EL (cell line): ENCODE data around the gene CHML.
"Not testable (repeated sequence)": the region's sequence is repeated elsewhere in the genome, so short reads cannot be mapped to it uniquely, and the experiment has no call there.

Source experiments
- DNase-seq: peaks from one replicate; pipeline ENCODE4 v3.0.0-alpha.2; 2016

CHML gene

GRCh38 chr1:241640149-241640866, at the start of gene CHML, which contains the start of gene OPN3:
CHML (minus strand) TSS chr1:241640369; CDS start chr1:241635766, 4,603 bp downstream.
OPN3 (minus strand) TSS chr1:241640369; CDS start chr1:241640254, 115 bp downstream.
- peak; percentile 88 for DNase-seq

- peak; percentile 53 for DNase-seq
Observed at GRCh38 chr1:241688940-241689368, 48.8 kb upstream of the CHML start.

DNA sequence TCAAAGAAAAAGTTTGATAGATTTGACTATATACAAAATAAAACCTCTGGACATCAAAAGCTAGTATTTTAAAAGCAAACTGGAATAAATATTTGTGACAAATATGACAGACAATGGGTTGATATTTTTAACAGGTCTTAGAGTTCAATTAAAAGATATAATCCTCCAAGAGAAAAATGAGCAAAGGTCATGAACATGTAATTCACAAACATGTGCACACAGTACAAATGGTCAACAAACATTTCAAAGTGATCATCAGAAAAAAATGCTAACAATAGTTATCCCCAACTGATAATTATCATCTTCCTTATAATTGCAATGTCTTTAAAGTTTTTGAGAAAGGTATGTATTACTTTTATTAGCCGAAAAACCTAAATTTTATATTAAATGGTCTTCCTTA, 43.9 kb upstream of the CHML start:
- DNase-seq, result no peak

DNA sequence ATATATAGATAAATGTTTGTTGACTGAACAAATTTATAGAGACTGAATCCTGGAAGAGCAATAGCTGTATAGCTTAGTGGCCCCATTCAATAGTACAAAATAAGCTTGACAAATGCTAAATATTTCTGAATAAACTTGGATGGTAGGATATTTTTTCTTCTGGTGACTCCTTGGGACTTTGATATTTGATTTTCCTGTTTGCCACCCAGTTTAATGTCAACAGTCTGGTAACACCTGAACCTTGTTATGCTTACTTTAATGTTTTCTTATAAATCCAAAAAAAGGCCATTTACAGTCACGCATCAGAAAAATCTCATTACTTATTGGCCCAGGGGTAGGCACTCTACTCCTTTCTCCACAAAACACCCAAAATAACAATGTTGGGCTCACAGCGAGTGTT, 42.8 kb upstream of the CHML start:
- no peak for DNase-seq

- DNase-seq, result not testable (repeated sequence)
Observed at GRCh38 chr1:241681861-241682448, 41.8 kb upstream of the CHML start.

GRCh38 chr1:241679961-241680360, 39.8 kb upstream of the CHML start:
- DNase-seq, result no peak

GRCh38 chr1:241679404-241679803, 39.2 kb upstream of the CHML start:
- DNase-seq, result no peak

GRCh38 chr1:241678536-241678935, 38.4 kb upstream of the CHML start:
- no peak for DNase-seq

DNA sequence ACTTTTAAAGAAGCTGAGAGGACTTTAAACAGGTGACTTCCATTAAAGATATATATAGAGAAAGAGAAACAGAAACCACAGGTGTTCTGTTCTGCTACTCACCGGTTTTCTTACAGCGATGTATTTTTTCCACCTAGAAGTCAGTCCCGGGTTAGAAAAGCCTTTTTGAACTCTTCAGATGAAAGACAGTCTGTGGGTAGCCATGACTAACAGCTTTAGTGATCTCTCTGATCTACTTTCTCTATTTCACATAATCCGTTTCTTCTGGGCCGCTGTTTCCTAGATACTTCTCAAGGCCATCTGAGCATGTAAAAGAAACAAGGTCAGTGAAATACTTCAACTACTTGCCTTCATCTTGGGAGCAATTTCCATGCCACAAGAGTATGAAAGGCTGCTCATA, 37.0 kb upstream of the CHML start:
- no peak for DNase-seq

GRCh38 chr1:241675983-241676382, 35.8 kb upstream of the CHML start:
- no peak for DNase-seq

DNA sequence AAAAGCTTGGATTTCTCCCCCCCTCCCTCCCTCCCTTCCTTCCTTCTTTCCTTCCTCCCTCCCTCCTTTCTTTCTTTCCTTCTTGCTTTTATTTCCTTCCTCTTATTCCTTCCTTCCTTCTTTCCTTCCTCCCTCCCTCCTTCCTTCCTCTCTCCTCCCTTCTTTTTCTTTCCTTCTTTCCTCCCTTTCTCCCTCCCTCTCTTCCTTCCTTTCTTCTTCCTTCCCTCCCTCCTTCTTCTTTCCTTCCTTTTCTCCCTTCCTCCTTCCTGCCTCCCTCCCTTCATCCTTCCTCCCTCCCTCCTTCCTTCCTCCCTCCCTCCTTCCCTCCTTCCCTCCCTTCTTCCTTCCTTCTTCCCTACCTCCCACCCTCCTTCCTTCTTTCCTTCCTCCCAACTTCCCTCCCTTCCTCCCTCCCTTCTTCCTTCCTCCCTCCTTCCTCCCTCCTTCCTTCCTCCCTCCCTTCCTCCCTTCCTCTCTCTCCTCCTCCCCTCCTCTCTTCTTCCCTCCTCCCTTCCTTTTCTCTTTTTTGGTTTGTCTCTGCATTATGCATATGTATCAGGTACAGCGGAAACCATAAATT, 34.7 kb upstream of the CHML start:
- no peak for DNase-seq

GRCh38 chr1:241672301-241672700, 32.1 kb upstream of the CHML start:
- DNase-seq, result no peak

GRCh38 chr1:241666419-241666818, 26.2 kb upstream of the CHML start:
- DNase-seq, result no peak

- DNase-seq, result no peak
Observed at GRCh38 chr1:241660424-241660972, 20.3 kb upstream of the CHML start.

GRCh38 chr1:241659016-241659415, 18.8 kb upstream of the CHML start:
- DNase-seq, result not testable (repeated sequence)

DNA sequence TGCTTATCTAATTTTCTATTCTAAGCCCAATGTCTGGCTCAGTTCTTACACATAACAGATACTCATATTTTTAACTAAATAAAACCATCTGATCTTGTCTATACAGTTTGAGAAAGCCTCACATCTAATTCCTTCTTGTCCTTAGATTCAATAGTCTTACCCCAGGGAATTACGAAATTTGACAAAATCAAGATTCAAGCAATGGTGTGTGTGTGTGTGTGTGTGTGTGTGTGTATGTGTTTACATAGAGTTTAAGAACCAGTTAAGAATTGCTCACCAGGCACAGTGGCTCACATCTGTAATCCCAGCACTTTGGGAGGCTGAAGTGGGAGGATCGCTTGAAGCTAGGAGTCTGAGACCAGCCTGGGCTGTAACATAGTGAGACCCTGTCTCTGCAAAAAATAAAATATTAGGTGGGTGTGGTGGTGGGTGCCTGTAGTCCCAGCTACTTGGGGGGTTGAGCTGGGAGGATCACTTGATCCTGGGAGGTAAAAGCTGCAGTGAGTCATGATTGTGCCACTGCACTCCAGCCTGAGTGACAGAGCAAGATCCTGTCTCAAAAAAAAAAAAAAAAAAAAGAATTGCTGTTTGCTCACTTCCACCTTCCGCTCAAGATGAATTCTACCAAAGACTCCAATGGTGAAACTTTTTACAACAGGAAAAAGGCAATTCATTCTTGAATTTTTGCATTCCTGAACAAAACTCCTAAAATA, 18.1 kb upstream of the CHML start:
- peak; percentile 31 for DNase-seq

DNA sequence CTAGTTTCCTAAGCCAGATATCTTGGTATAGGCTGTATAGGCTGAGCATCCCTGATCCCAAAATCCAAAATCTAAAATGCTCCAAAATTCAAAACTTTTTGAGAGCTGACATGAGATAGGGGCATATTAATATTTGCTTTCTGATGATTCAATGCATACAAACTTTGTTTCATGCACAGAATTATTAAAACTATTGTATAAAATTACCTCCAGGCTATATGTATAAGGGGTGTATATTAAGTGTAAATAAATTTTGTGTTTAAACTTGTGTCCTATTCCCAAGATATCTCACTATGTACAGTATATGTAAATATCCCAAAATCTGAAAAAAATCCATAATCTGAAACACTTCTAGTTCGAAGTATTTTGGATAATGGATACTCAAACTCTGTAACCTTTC, 14.5 kb upstream of the CHML start:
- DNase-seq, result no peak

GRCh38 chr1:241654019-241654418, 13.8 kb upstream of the CHML start:
- no peak for DNase-seq

- DNase-seq, result no peak
Observed at GRCh38 chr1:241652012-241652411, 11.8 kb upstream of the CHML start, which contains the start of gene WDR64. WDR64 (plus strand) TSS chr1:241652281; CDS start chr1:241652485, 204 bp downstream.

- no peak for DNase-seq
Observed at GRCh38 chr1:241648159-241648558, 8.0 kb upstream of the CHML start.

- peak; percentile 87 for DNase-seq
Observed at GRCh38 chr1:241647658-241648057, 7.5 kb upstream of the CHML start.

DNA sequence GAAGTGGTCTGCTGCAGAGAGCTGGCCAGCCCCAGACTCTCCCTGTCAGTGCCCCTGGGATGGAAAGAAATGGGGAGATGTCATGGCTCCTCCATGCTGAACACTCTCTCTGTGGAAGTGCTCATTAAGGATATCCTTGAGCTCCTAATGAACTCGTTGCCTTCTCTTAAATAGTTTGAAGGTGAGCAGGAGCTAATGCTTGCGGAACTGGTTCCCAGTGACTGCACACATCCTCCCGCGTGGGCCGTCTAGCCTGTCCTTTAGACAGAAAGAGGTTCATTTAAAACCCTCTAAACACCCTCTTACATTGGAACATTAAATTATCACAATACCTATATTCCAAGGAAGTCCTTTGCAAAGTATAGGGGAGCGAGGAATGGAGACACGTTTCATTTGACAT, 6.0 kb upstream of the CHML start:
- no peak for DNase-seq

GRCh38 chr1:241645199-241645598, 5.0 kb upstream of the CHML start:
- no peak for DNase-seq
